Measurements from ENCODE around the gene HNRNPU.

HNRNPU gene

DNA sequence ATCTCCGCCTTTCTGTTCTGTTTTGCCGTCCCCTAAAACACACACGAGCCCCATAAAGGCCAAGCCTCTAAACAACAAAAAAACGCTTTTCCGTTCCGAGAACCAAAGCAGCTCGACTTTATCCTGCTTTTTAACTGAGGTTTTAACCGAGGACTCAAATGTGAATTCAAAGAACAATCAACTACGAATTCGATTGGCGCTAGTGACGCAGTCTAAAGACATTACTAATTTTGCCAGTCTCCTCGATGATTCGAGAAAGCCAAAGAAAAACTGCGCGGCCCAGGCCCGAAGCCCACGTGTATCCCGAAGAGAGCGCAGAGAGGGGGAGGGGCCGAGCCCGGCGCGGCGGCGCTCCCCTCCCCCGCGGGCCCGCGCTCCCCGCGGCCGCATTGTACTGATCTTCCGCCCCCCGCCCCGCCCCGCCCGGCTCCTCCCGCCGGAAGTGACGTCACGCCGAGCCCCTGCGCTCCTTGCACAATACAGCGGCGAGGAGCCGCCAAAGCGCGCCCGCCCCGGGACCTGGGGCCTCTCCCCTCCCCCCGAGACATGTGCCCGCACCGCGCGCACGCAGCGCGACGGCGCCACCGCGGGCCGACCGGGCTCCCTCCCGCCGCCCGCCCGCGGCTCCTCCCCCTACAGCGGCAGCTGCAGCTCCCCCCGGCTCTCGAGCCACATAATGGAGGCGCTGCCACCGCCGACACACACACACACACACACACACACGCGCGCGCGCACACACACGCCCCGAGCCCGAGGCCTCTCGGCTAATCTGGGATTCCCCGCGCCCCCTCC is 1.4 kb downstream of the HNRNPU start:
- Histone ChIP-seq H3K27ac (ENCODE audit: insufficient read depth in 1 of 2, low read depth in 1 of 2, low read length in 2 of 2, poor library complexity in 1 of 2, severe bottlenecking in 2 of 2) (peak overlapping the region; percentile 97 to 99), H3K4me3 (ENCODE audit: control insufficient read depth in 1 of 7, extremely low read depth in 1 of 7, insufficient read depth in 4 of 7, low read depth in 2 of 7, low read length in 6 of 7) (peak overlapping the region; percentile 98 to 100 (median 99)), H3K4me1 (ENCODE audit: control extremely low read depth in 1 of 4, control insufficient read depth in 4 of 4, insufficient read depth in 4 of 4, low read length in 3 of 4) (peaks cover 30 to 70% (median 48%) of the 10 kb centered on the region in 4 experiments), H3K36me3 (ENCODE audit: control insufficient read depth in 4 of 4, insufficient read depth in 4 of 4, low read length in 3 of 4) (peaks cover 7 to 41% (median 26%) of the 10 kb centered on the region in 4 experiments), H3K27me3 (replicated peaks in 2 of 5; ENCODE audit: control insufficient read depth in 4 of 5, insufficient read depth in 5 of 5, low read length in 4 of 5) (no peaks in the 10 kb centered on the region), H3K9me3 (ENCODE audit: control extremely low read depth in 1 of 5, control insufficient read depth in 4 of 5, insufficient read depth in 2 of 5, low read depth in 1 of 5, low read length in 4 of 5) (no peaks in the 10 kb centered on the region)
- ChIA-PET POLR2A (interaction anchor here (0.6 to 5.4 kb wide), 6 partner anchors 9 to 130 kb away, joined by 3 to 44 read pairs (median 4); partner anchors contain the start of gene COX20), CTCF (interaction anchor here (0.8 to 3.7 kb wide), 10 partner anchors 10 to 184 kb away, joined by 3 to 36 read pairs (median 6); partner anchors contain the start of gene COX20)
- WGBS (ENCODE audit: insufficient coverage), result 0% methylated on average over 46 of the region's 87 CpGs
- peak; percentile 95 to 97 (median 97) for DNase-seq

DNA sequence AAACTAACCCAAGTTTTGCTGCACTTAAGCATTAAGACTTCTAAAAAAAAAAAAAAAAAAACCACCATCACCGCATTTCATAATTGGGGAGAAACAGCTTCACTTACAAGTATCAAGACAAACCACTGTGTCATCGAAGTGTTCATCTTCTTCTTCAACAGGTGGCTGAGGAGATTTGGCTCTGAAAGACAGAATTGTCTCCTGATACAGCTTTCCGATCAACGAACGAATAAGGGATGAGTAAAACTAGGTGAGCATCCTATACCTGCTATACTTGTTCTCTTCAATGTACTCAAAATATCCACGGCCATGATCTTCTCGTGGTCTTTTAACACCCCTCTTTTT is 2.0 kb downstream of the HNRNPU start:
- H3K4me1 ChIP-seq (ENCODE audit: control extremely low read depth in 1 of 4, control insufficient read depth in 4 of 4, insufficient read depth in 4 of 4, low read length in 3 of 4), result peaks cover 30 to 76% (median 52%) of the 10 kb centered on the region in 4 experiments
- peaks cover 10 to 47% (median 31%) of the 10 kb centered on the region in 4 experiments for H3K36me3 ChIP-seq (ENCODE audit: control insufficient read depth in 4 of 4, insufficient read depth in 4 of 4, low read length in 3 of 4)
- 4% methylated on average over 5 of the region's 7 CpGs for whole genome bisulfite sequencing (ENCODE audit: insufficient coverage)
- H3K4me3 ChIP-seq (ENCODE audit: control insufficient read depth in 1 of 7, extremely low read depth in 1 of 7, insufficient read depth in 4 of 7, low read depth in 2 of 7, low read length in 6 of 7), result peak overlapping the region; percentile 14 to 100 (median 98)
- peak in 2 of 3 donors; percentile 60 to 67 for DNase-seq
- H3K9me3 ChIP-seq (ENCODE audit: control extremely low read depth in 1 of 5, control insufficient read depth in 4 of 5, insufficient read depth in 2 of 5, low read depth in 1 of 5, low read length in 4 of 5), result no peaks in the 10 kb centered on the region
- ChIA-PET CTCF (interaction anchor here (0.8 to 3.7 kb wide), 10 partner anchors 9 to 184 kb away, joined by 3 to 36 read pairs (median 6); partner anchors contain the start of gene COX20), POLR2A (interaction anchor here (1.0 to 5.4 kb wide), 5 partner anchors 8 to 131 kb away, joined by 3 to 44 read pairs (median 4); partner anchors contain the start of gene COX20)
- H3K27me3 ChIP-seq (replicated peaks in 2 of 5; ENCODE audit: control insufficient read depth in 4 of 5, insufficient read depth in 5 of 5, low read length in 4 of 5), result no peaks in the 10 kb centered on the region
- peak overlapping the region; percentile 93 to 99 for H3K27ac ChIP-seq (ENCODE audit: insufficient read depth in 1 of 2, low read depth in 1 of 2, low read length in 2 of 2, poor library complexity in 1 of 2, severe bottlenecking in 2 of 2)

DNA sequence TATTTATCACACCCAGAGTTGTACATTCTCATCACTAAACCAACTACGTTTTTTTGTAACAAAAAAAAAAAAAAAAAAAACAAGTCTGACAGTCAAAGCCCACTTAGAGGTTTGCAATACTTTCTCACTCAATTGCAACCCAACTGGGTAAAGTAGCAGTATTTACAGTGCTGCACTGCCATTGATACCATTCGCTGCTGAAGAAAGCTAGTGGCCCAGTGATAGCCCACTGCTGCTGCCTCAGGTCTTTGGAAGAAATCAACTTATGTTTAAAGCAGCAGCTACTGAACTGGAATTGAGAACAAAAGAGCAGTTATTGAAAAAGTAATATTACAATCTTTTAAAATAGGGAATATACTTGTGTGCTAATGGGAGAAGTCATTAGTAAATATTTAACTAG is 2.7 kb downstream of the HNRNPU start:
- POLR2A ChIA-PET, result interaction anchor here (0.8 to 5.4 kb wide), 5 partner anchors 8 to 108 kb away, joined by 3 to 44 read pairs (median 4); partner anchors contain the start of gene COX20
- Histone ChIP-seq H3K36me3 (ENCODE audit: control insufficient read depth in 4 of 4, insufficient read depth in 4 of 4, low read length in 3 of 4) (peaks cover 13 to 53% (median 38%) of the 10 kb centered on the region in 4 experiments), H3K4me1 (ENCODE audit: control extremely low read depth in 1 of 4, control insufficient read depth in 4 of 4, insufficient read depth in 4 of 4, low read length in 3 of 4) (peaks cover 33 to 77% (median 56%) of the 10 kb centered on the region in 4 experiments), H3K27ac (ENCODE audit: insufficient read depth in 1 of 2, low read depth in 1 of 2, low read length in 2 of 2, poor library complexity in 1 of 2, severe bottlenecking in 2 of 2) (peak overlapping the region; percentile 93 to 99), H3K4me3 (ENCODE audit: control insufficient read depth in 1 of 7, extremely low read depth in 1 of 7, insufficient read depth in 4 of 7, low read depth in 2 of 7, low read length in 6 of 7) (peak overlapping the region in 6 of 7 experiments; percentile 86 to 100 (median 98)), H3K9me3 (ENCODE audit: control extremely low read depth in 1 of 5, control insufficient read depth in 4 of 5, insufficient read depth in 2 of 5, low read depth in 1 of 5, low read length in 4 of 5) (no peaks in the 10 kb centered on the region), H3K27me3 (replicated peaks in 2 of 5; ENCODE audit: control insufficient read depth in 4 of 5, insufficient read depth in 5 of 5, low read length in 4 of 5) (no peaks in the 10 kb centered on the region)
- 0% methylated on average over 1 of the region's 2 CpGs for WGBS (ENCODE audit: insufficient coverage)
- CTCF ChIA-PET, result interaction anchor here (0.8 to 3.7 kb wide), 11 partner anchors 8 to 185 kb away, joined by 3 to 36 read pairs (median 6); partner anchors contain the start of gene COX20
- no peak for DNase-seq

DNA sequence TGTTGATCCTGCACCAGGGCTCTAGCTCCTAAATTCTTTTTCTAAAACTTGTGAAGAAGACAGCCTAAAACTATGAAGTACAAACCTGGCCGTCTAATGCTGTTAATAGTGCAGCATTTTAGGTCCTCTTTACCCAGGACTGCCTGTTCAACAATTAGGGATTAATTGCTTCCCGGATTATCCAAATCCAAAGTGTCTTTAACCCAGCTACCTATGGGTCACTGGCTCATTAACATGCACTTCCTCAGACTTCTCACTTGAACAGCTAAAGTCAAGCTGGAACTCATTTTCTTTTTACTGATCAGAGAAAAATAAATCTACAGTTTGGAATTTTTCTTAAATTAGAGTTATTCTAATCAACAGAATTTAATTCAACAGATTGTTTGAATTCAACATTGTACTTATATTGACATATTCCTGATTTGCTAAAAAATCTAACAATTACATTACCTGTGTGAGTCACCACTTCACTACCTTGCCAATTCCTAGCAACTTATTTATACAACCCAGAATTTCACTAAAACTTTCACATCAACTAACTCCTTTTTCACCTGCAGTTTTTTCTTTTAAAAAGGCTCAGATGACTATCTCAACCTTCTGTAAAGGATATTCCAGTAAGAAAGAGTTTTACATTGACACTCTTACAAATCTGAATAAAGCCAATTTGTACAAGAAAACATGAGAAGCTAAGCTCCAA is 3.3 kb downstream of the HNRNPU start:
- WGBS (ENCODE audit: insufficient coverage), result 21% methylated on average over 2 of the region's 2 CpGs
- ChIA-PET POLR2A (interaction anchor here (0.8 to 5.4 kb wide), 3 partner anchors 11 to 108 kb away, joined by 3 to 44 read pairs (median 12); partner anchors contain the start of gene COX20), CTCF (interaction anchor here (0.9 to 3.7 kb wide), 7 partner anchors 8 to 186 kb away, joined by 3 to 36 read pairs (median 6); partner anchors contain the start of gene COX20)
- Histone ChIP-seq H3K9me3 (ENCODE audit: control extremely low read depth in 1 of 5, control insufficient read depth in 4 of 5, insufficient read depth in 2 of 5, low read depth in 1 of 5, low read length in 4 of 5) (no peaks in the 10 kb centered on the region), H3K27ac (ENCODE audit: insufficient read depth in 1 of 2, low read depth in 1 of 2, low read length in 2 of 2, poor library complexity in 1 of 2, severe bottlenecking in 2 of 2) (peak overlapping the region; percentile 93 to 99), H3K4me1 (ENCODE audit: control extremely low read depth in 1 of 4, control insufficient read depth in 4 of 4, insufficient read depth in 4 of 4, low read length in 3 of 4) (peaks cover 39 to 77% (median 60%) of the 10 kb centered on the region in 4 experiments), H3K27me3 (replicated peaks in 2 of 5; ENCODE audit: control insufficient read depth in 4 of 5, insufficient read depth in 5 of 5, low read length in 4 of 5) (no peaks in the 10 kb centered on the region), H3K4me3 (ENCODE audit: control insufficient read depth in 1 of 7, extremely low read depth in 1 of 7, insufficient read depth in 4 of 7, low read depth in 2 of 7, low read length in 6 of 7) (peak overlapping the region in 6 of 7 experiments; percentile 86 to 100 (median 98)), H3K36me3 (ENCODE audit: control insufficient read depth in 4 of 4, insufficient read depth in 4 of 4, low read length in 3 of 4) (peaks cover 19 to 60% (median 41%) of the 10 kb centered on the region in 4 experiments)
- no peak for DNase-seq

DNA sequence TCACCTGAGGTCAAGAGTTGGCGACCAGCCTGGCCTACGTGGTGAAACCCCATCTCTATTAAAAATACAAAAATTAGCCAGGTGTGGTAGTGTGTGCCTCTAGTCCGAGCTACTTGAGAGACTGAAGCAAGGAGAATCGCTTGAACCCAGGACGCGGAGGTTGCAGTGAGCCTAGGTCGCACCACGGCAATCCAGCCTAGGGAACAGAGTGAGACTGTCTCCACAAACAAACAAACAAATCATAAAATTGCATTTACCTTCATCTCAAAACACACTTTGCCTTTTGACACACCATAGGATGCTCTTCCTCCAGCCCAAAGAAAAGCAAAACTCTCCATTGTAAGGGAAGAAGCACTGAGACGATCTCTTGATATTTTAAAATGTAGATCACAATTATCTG is 4.3 kb downstream of the HNRNPU start:
- Histone ChIP-seq H3K9me3 (ENCODE audit: control extremely low read depth in 1 of 5, control insufficient read depth in 4 of 5, insufficient read depth in 2 of 5, low read depth in 1 of 5, low read length in 4 of 5) (no peaks in the 10 kb centered on the region), H3K27me3 (replicated peaks in 2 of 5; ENCODE audit: control insufficient read depth in 4 of 5, insufficient read depth in 5 of 5, low read length in 4 of 5) (no peaks in the 10 kb centered on the region), H3K4me1 (ENCODE audit: control extremely low read depth in 1 of 4, control insufficient read depth in 4 of 4, insufficient read depth in 4 of 4, low read length in 3 of 4) (peaks cover 45 to 77% (median 63%) of the 10 kb centered on the region in 4 experiments), H3K27ac (ENCODE audit: insufficient read depth in 1 of 2, low read depth in 1 of 2, low read length in 2 of 2, poor library complexity in 1 of 2, severe bottlenecking in 2 of 2) (peak overlapping the region in 1 of 2 experiments; percentile 99), H3K36me3 (ENCODE audit: control insufficient read depth in 4 of 4, insufficient read depth in 4 of 4, low read length in 3 of 4) (peaks cover 28 to 70% (median 50%) of the 10 kb centered on the region in 4 experiments), H3K4me3 (ENCODE audit: control insufficient read depth in 1 of 7, extremely low read depth in 1 of 7, insufficient read depth in 4 of 7, low read depth in 2 of 7, low read length in 6 of 7) (peak overlapping the region in 3 of 7 experiments; percentile 98 to 99 (median 99))
- ChIA-PET CTCF (interaction anchor here (1.3 to 1.7 kb wide), 3 partner anchors 10 to 19 kb away, joined by 4 to 5 read pairs (median 4); no protein-coding TSS in a partner anchor), POLR2A (interaction anchor here (1.1 to 5.4 kb wide), 2 partner anchors 10 to 25 kb away, joined by 3 to 44 read pairs; partner anchors contain the start of gene COX20)
- DNase-seq, result no peak
- 83% methylated on average over 2 of the region's 9 CpGs for WGBS (ENCODE audit: insufficient coverage)

DNA sequence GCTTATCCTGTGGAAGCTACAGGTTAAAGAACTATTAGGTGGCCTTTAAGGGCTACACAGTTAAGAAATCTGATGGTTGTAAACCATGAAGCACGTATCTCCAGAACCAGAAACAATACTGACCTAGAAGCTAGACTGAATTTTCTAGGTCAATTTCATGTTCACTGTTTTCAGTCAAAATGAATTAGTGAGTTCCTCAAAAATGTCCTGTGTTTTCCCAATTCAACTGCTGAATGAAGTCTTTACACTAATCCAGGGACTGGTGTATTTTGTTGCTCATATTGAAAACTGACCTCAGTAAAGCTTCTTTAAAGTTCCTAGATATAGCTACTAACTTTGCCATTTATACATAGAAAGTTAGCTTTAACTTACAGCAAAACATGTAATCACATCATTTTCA is 6.0 kb downstream of the HNRNPU start:
- H3K4me3 ChIP-seq (ENCODE audit: control insufficient read depth in 1 of 7, extremely low read depth in 1 of 7, insufficient read depth in 4 of 7, low read depth in 2 of 7, low read length in 6 of 7), result no peak overlapping the region
- H3K27ac ChIP-seq (ENCODE audit: insufficient read depth in 1 of 2, low read depth in 1 of 2, low read length in 2 of 2, poor library complexity in 1 of 2, severe bottlenecking in 2 of 2), result peak overlapping the region in 1 of 2 experiments; percentile 6
- H3K4me1 ChIP-seq (ENCODE audit: control extremely low read depth in 1 of 4, control insufficient read depth in 4 of 4, insufficient read depth in 4 of 4, low read length in 3 of 4), result peaks cover 56 to 89% (median 74%) of the 10 kb centered on the region in 4 experiments
- WGBS (ENCODE audit: insufficient coverage), result 33% methylated on average over 1 of the region's 1 CpG
- ChIA-PET CTCF (interaction anchor here (1.0 to 5.4 kb wide), 7 partner anchors 8 to 185 kb away, joined by 3 to 32 read pairs (median 5); partner anchors contain the start of gene COX20), POLR2A (no interaction called here)
- H3K36me3 ChIP-seq (ENCODE audit: control insufficient read depth in 4 of 4, insufficient read depth in 4 of 4, low read length in 3 of 4), result peaks cover 30 to 79% (median 54%) of the 10 kb centered on the region in 4 experiments
- H3K27me3 ChIP-seq (replicated peaks in 2 of 5; ENCODE audit: control insufficient read depth in 4 of 5, insufficient read depth in 5 of 5, low read length in 4 of 5), result no peaks in the 10 kb centered on the region
- no peak for DNase-seq
- no peaks in the 10 kb centered on the region for H3K9me3 ChIP-seq (ENCODE audit: control extremely low read depth in 1 of 5, control insufficient read depth in 4 of 5, insufficient read depth in 2 of 5, low read depth in 1 of 5, low read length in 4 of 5)
